ENCODE results near the gene ALKBH8. TPM values are rescaled to one million over a fixed set of nuclear protein-coding genes. Genes with fewer than 3 reads are reported as not detected.
"Not testable (repeated sequence)": the region's sequence is repeated elsewhere in the genome, so short reads cannot be mapped to it uniquely, and the experiment has no call there.

The ALKBH8 gene
- total and polyA plus RNA-seq, 4 donors: 8.4 to 12.0 (median 11.3) TPM

DNA sequence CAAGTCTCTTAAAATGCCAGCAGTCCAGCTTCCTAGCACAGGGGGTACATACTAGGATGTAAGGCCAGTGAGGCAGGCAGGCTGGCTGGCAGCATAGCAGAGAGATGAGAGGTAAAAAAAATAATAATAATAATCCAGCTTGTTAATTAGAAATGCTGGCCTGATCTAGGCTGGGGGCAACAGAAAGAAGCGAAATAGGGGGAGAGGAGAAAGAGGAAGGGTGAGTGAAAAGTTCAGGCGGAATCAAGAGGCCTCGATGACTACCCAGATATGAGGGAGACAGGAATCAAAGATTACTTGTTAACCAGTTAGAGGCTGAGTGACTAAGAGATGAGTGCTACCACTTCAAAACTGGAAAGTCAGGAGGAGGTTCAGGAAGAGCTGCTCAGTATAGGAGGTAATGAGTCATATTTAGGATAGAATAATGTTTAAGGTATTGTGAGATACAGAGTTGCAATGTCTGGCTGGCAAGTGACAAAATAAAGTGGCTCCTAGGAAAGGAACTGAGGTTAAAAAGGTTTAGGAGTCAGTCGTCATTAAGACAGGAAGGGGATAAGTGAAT is 2.8 kb downstream of the ALKBH8 start:
- H3K4me1 ChIP-seq (ENCODE audit: control insufficient read depth, insufficient read depth, low read length): peaks cover 3% of the 10 kb centered on the region
- no peak overlapping the region for H3K27ac ChIP-seq (ENCODE audit: low read depth, low read length)
- no peaks in the 10 kb centered on the region for H3K9me3 ChIP-seq (ENCODE audit: control insufficient read depth, insufficient read depth, low read length)
- 79% methylated on average over 3 of the region's 4 CpGs for WGBS (ENCODE audit: insufficient coverage)
- H3K27me3 ChIP-seq (ENCODE audit: control insufficient read depth, insufficient read depth, low read length): no peaks in the 10 kb centered on the region
- H3K4me3 ChIP-seq (ENCODE audit: low read depth, low read length): no peak overlapping the region
- peaks cover 3% of the 10 kb centered on the region for H3K36me3 ChIP-seq (ENCODE audit: control insufficient read depth, insufficient read depth, low read length)
- no peak for DNase-seq (ENCODE audit: low read depth in 4 of 6, low spot score in 6 of 6)

DNA sequence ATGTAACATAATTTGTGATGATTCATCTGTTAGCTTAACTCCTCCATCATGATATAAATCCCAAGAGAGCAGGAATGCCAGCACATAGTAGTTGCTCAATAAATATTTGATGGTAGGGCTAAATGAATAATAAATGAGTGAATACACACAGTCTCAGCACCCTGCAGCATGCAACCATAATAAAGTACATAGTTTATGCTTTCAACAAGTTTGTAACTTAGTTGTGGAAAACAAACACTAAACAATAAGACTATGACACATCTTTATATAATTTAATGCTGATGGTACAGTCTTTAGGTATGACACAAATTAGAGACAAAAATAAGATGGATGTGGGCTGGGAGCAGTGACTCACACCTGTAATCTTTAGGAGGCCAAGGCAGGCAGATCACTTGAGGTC is 3.8 kb downstream of the ALKBH8 start:
- Histone ChIP-seq H3K9me3 (ENCODE audit: control insufficient read depth, insufficient read depth, low read length) (no peaks in the 10 kb centered on the region), H3K36me3 (ENCODE audit: control insufficient read depth, insufficient read depth, low read length) (peaks cover 3% of the 10 kb centered on the region), H3K4me1 (ENCODE audit: control insufficient read depth, insufficient read depth, low read length) (peaks cover 3% of the 10 kb centered on the region), H3K4me3 (ENCODE audit: low read depth, low read length) (no peak overlapping the region), H3K27ac (ENCODE audit: low read depth, low read length) (no peak overlapping the region), H3K27me3 (ENCODE audit: control insufficient read depth, insufficient read depth, low read length) (no peaks in the 10 kb centered on the region)
- DNase-seq (ENCODE audit: low read depth in 4 of 6, low spot score in 6 of 6): no peak

DNA sequence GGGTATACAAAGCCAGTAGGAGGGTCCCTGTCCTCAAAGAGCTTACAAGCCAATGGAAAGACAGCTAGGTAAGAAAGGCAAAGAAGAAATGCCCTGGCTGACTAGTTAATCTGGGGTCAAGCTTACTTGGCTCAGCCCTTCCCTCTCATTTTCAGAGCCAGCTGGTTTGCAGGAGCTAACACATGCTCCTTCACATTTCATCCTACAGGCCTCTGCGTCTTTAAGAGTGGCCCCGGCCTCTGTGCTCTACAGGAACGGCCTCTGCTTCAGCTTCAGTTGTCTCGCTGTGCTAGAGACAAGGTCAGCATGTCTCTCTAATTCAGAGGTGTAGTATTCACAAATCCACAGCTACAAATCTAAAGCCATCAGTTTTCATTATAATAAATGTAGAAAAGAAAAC is 15.2 kb downstream of the ALKBH8 start:
- Histone ChIP-seq H3K36me3 (ENCODE audit: control insufficient read depth, insufficient read depth, low read length) (peaks cover 6% of the 10 kb centered on the region), H3K27ac (ENCODE audit: low read depth, low read length) (no peak overlapping the region), H3K4me1 (ENCODE audit: control insufficient read depth, insufficient read depth, low read length) (no peaks in the 10 kb centered on the region), H3K27me3 (ENCODE audit: control insufficient read depth, insufficient read depth, low read length) (no peaks in the 10 kb centered on the region), H3K4me3 (ENCODE audit: low read depth, low read length) (no peak overlapping the region), H3K9me3 (ENCODE audit: control insufficient read depth, insufficient read depth, low read length) (no peaks in the 10 kb centered on the region)
- no peak for DNase-seq (ENCODE audit: low read depth in 4 of 6, low spot score in 6 of 6)
- WGBS (ENCODE audit: insufficient coverage): no CpG with 5 or more reads among the region's 4 CpGs

DNA sequence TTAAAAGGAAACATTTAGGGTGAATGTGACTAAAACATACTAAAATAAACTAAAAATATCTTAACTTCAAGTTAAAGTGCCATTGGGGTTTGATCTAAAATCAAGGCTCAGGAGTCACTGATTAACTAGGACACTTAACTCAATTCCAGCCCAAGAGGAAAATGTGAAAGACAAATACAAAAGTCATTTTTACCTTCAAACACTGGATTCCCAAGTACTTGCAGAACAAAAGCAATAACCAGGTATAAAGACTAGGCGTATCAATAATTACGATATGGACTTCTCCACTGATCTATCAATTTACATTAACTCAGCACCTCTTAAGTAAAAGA is 15.6 kb downstream of the ALKBH8 start:
- H3K36me3 ChIP-seq (ENCODE audit: control insufficient read depth, insufficient read depth, low read length): peaks cover 6% of the 10 kb centered on the region
- DNase-seq (ENCODE audit: low read depth in 4 of 6, low spot score in 6 of 6): no peak
- no peak overlapping the region for H3K4me3 ChIP-seq (ENCODE audit: low read depth, low read length)
- H3K27me3 ChIP-seq (ENCODE audit: control insufficient read depth, insufficient read depth, low read length): no peaks in the 10 kb centered on the region
- H3K4me1 ChIP-seq (ENCODE audit: control insufficient read depth, insufficient read depth, low read length): no peaks in the 10 kb centered on the region
- H3K9me3 ChIP-seq (ENCODE audit: control insufficient read depth, insufficient read depth, low read length): no peaks in the 10 kb centered on the region
- no peak overlapping the region for H3K27ac ChIP-seq (ENCODE audit: low read depth, low read length)
- no CpG with 5 or more reads among the region's 2 CpGs for WGBS (ENCODE audit: insufficient coverage)

DNA sequence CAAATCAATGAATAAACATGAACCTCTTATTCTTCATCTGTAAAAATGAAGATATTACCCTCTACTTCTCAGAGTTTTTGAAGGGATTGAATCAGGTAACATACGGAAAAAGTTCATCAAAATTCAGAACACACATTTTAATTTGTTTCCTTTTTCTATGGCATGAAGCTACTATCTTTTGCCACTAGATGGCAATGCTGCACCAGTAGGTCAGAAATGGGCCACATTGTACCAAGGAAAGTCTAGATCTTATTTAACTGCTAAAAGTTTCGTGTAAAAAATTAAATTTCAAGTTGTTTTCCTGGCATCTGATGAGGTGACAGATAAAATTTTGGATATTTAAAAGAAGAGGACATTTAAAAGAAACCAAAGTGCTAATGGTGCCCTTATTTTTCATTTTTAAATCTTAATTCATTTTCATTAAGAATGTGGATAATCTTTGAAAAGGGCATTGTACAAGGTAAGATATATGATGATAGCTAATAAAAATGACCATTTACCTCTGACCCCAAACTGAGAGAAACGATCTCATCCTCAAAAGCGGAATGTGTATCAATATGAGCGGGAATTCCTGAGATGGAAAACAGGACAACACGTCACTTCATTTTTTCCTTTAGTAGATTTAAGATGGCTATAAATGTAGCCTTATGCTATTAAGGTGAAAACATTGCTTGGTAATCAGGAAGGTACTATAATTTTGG is 16.1 kb downstream of the ALKBH8 start:
- H3K9me3 ChIP-seq (ENCODE audit: control insufficient read depth, insufficient read depth, low read length): no peaks in the 10 kb centered on the region
- H3K4me1 ChIP-seq (ENCODE audit: control insufficient read depth, insufficient read depth, low read length): no peaks in the 10 kb centered on the region
- H3K27ac ChIP-seq (ENCODE audit: low read depth, low read length): no peak overlapping the region
- H3K27me3 ChIP-seq (ENCODE audit: control insufficient read depth, insufficient read depth, low read length): no peaks in the 10 kb centered on the region
- no peak overlapping the region for H3K4me3 ChIP-seq (ENCODE audit: low read depth, low read length)
- WGBS (ENCODE audit: insufficient coverage): 20% methylated on average over 1 of the region's 6 CpGs
- peaks cover 6% of the 10 kb centered on the region for H3K36me3 ChIP-seq (ENCODE audit: control insufficient read depth, insufficient read depth, low read length)
- peak in 4 of 6 donors; percentile 29 to 83 (median 55) for DNase-seq (ENCODE audit: low read depth in 4 of 6, low spot score in 6 of 6)

DNA sequence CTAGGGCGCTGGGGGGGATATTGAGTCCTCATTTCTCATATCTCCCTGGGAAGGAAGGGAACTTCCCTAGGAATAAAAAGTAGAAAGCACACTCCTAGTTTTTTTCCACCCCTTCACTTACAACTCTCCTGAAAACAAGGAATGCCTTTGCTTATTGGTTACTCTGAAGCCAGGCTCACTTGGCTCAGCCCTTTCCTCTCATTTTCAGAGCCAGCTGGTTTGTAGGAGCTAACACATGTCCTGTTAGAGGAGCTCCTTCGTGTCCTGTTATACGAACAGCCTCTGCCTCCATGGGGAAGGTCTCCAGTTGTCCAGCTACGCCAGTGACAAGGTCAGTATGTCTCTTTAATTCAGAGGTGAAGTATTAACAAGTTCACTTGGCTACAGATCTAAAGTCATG is 17.6 kb downstream of the ALKBH8 start:
- Histone ChIP-seq H3K27ac (ENCODE audit: low read depth, low read length) (no peak overlapping the region), H3K36me3 (ENCODE audit: control insufficient read depth, insufficient read depth, low read length) (peaks cover 6% of the 10 kb centered on the region), H3K27me3 (ENCODE audit: control insufficient read depth, insufficient read depth, low read length) (no peaks in the 10 kb centered on the region), H3K4me3 (ENCODE audit: low read depth, low read length) (no peak overlapping the region), H3K4me1 (ENCODE audit: control insufficient read depth, insufficient read depth, low read length) (no peaks in the 10 kb centered on the region), H3K9me3 (ENCODE audit: control insufficient read depth, insufficient read depth, low read length) (no peaks in the 10 kb centered on the region)
- peak in 1 of 6 donors; percentile 31 for DNase-seq (ENCODE audit: low read depth in 4 of 6, low spot score in 6 of 6)
- WGBS (ENCODE audit: insufficient coverage): 60% methylated on average over 1 of the region's 4 CpGs

DNA sequence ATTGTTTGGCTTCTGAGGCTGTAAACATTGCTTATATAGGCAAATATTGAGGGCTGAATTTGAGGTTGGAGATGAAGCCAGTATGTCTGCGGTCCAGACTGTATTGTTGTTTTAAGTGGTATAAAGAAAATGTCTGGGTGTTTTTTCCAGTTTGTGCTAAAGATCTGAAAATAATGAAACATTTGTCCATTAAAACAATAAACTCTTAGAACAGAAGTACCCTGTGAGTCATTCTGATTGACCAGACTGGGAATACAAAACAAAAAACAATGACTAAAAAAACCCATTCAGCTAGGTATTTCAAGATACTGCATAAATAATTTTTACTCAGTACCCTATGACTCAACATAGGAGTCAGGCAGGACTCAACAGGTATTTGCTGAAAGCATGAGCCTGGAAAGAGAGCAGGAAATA is 20.4 kb downstream of the ALKBH8 start:
- no peak overlapping the region for H3K4me3 ChIP-seq (ENCODE audit: low read depth, low read length)
- H3K27ac ChIP-seq (ENCODE audit: low read depth, low read length): no peak overlapping the region
- H3K9me3 ChIP-seq (ENCODE audit: control insufficient read depth, insufficient read depth, low read length): no peaks in the 10 kb centered on the region
- no peaks in the 10 kb centered on the region for H3K4me1 ChIP-seq (ENCODE audit: control insufficient read depth, insufficient read depth, low read length)
- no peaks in the 10 kb centered on the region for H3K36me3 ChIP-seq (ENCODE audit: control insufficient read depth, insufficient read depth, low read length)
- H3K27me3 ChIP-seq (ENCODE audit: control insufficient read depth, insufficient read depth, low read length): no peaks in the 10 kb centered on the region
- no CpG with 5 or more reads among the region's 1 CpG for WGBS (ENCODE audit: insufficient coverage)
- no peak for DNase-seq (ENCODE audit: low read depth in 4 of 6, low spot score in 6 of 6)

DNA sequence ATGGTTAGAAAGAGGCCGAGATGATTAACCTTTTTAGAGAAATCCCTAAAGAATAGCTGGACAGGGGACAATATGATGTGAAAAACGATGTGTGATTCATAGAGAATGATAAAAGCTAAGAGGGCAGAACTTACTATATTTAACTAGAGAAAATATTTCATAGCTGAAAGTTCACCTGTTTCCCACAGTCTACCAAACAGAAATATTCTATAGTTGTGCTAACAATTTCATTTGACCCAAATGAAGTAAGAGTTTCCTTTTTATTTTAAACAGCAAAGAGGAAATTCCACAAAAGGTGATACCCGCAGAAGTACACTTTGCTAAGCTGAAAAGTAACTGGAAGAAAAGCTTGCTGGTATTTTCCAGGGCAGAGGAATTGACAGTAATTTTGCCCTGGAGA is 26.7 kb downstream of the ALKBH8 start:
- no peak for DNase-seq (ENCODE audit: low read depth in 4 of 6, low spot score in 6 of 6)
- Histone ChIP-seq H3K4me1 (ENCODE audit: control insufficient read depth, insufficient read depth, low read length) (no peaks in the 10 kb centered on the region), H3K27ac (ENCODE audit: low read depth, low read length) (no peak overlapping the region), H3K36me3 (ENCODE audit: control insufficient read depth, insufficient read depth, low read length) (no peaks in the 10 kb centered on the region), H3K4me3 (ENCODE audit: low read depth, low read length) (no peak overlapping the region), H3K27me3 (ENCODE audit: control insufficient read depth, insufficient read depth, low read length) (no peaks in the 10 kb centered on the region), H3K9me3 (ENCODE audit: control insufficient read depth, insufficient read depth, low read length) (no peaks in the 10 kb centered on the region)
- 100% methylated on average over 1 of the region's 3 CpGs for WGBS (ENCODE audit: insufficient coverage)

DNA sequence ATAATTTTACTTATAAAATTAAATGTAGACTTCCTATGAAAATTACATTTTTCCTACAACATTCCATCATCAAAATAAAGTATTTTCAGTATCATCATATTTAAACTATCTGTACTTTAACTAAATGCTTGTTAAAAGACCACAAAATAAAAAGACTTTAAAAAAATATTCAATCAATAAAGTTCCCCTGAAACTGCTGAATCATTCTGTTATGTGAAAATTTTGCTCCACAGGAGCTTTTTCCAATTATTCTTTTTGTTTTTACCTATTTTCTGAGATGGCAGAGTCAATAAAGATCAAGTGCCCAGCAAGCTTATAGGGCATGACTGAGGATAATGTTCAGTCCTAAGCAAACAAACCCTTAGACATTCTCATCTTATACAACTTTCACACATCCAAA is 27.3 kb downstream of the ALKBH8 start:
- H3K9me3 ChIP-seq (ENCODE audit: control insufficient read depth, insufficient read depth, low read length): no peaks in the 10 kb centered on the region
- H3K36me3 ChIP-seq (ENCODE audit: control insufficient read depth, insufficient read depth, low read length): no peaks in the 10 kb centered on the region
- DNase-seq (ENCODE audit: low read depth in 4 of 6, low spot score in 6 of 6): no peak
- no peaks in the 10 kb centered on the region for H3K27me3 ChIP-seq (ENCODE audit: control insufficient read depth, insufficient read depth, low read length)
- no peak overlapping the region for H3K27ac ChIP-seq (ENCODE audit: low read depth, low read length)
- H3K4me3 ChIP-seq (ENCODE audit: low read depth, low read length): no peak overlapping the region
- H3K4me1 ChIP-seq (ENCODE audit: control insufficient read depth, insufficient read depth, low read length): no peaks in the 10 kb centered on the region

DNA sequence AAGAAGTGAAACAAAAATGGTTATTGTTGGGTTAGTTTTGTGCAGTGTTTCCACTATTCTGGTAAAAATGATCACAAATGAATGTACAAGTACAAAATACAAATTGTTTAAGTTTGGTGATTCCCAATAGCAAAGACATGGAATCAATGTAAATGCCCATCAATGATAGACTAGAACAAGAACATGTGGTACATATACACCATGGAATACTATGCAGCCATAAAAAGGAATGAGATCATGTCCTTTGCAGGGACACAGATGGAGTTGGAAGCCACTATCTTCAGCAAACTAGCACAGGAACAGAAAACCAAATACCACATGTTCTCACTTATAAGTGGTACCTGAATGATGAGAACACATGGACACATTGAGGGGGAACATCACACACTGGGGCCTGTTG is 28.4 kb downstream of the ALKBH8 start:
- H3K9me3 ChIP-seq (ENCODE audit: control insufficient read depth, insufficient read depth, low read length); H3K4me3 ChIP-seq (ENCODE audit: low read depth, low read length): not testable (repeated sequence)

More for the DNA sequence above, 28.4 kb downstream of the ALKBH8 start:
- H3K27me3 ChIP-seq (ENCODE audit: control insufficient read depth, insufficient read depth, low read length); H3K27ac ChIP-seq (ENCODE audit: low read depth, low read length); H3K4me1 ChIP-seq (ENCODE audit: control insufficient read depth, insufficient read depth, low read length); H3K36me3 ChIP-seq (ENCODE audit: control insufficient read depth, insufficient read depth, low read length); DNase-seq (ENCODE audit: low read depth in 4 of 6, low spot score in 6 of 6): not testable (repeated sequence)

Data from spinal cord (tissue), 10 donors.